ENCODE results near the gene SNCA. TPM values are rescaled to one million over a fixed set of nuclear protein-coding genes. Genes with fewer than 3 reads are reported as not detected.

The SNCA gene
- total RNA-seq, 4 donors from 2014 or later, result 0.87 to 16.3 (median 5.3) TPM

DNA sequence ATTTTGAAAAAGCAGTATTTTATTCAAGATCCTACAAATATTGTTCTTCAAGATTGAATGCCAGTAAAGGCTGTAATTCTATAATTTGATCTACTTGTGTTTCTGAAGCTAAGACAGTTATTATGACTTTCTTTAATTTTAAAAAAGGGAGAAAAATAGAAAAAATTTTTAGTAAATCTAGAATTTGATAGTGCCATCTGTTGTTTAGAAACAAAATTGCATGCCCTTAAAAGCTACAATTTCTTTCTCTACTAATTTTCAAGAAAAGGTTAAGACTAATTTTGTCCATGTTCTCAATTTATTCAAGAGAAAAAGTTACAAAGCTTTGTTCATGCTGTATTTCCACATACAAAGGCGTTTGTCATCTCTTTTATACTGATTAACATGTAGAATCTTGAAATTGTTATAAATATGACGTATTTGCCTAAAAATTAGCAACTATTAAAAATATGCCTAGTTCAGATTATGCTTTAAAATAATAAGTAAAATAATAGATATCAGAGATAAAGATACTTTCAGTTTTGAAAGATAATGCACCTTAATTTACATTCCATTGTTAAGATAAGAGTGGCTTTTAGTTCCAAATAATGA lies 32.1 kb upstream of the SNCA start:
- intact Hi-C loops (cut with DNase I), result no loop called here
- H3K9me3 ChIP-seq, result no peaks in the 10 kb centered on the region
- H3K36me3 ChIP-seq, result no peaks in the 10 kb centered on the region
- H3K27me3 ChIP-seq, result no peaks in the 10 kb centered on the region
- 48 to 52% methylated on average over 2 of the region's 2 CpGs for WGBS, 2 donors
- no peak overlapping the region for H3K27ac ChIP-seq
- no peak overlapping the region for H3K4me3 ChIP-seq
- no peaks in the 10 kb centered on the region for H3K4me1 ChIP-seq
- no peak for DNase-seq
- TF ChIP-seq, protein P1, sequence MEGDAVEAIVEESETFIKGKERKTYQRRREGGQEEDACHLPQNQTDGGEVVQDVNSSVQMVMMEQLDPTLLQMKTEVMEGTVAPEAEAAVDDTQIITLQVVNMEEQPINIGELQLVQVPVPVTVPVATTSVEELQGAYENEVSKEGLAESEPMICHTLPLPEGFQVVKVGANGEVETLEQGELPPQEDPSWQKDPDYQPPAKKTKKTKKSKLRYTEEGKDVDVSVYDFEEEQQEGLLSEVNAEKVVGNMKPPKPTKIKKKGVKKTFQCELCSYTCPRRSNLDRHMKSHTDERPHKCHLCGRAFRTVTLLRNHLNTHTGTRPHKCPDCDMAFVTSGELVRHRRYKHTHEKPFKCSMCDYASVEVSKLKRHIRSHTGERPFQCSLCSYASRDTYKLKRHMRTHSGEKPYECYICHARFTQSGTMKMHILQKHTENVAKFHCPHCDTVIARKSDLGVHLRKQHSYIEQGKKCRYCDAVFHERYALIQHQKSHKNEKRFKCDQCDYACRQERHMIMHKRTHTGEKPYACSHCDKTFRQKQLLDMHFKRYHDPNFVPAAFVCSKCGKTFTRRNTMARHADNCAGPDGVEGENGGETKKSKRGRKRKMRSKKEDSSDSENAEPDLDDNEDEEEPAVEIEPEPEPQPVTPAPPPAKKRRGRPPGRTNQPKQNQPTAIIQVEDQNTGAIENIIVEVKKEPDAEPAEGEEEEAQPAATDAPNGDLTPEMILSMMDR (IDR thresholded peaks at IDR 0.05), result peak in 4 of 6 experiments; percentile 28 to 54 (median 54)
- TF ChIP-seq POLR2A (IDR thresholded peaks at IDR 0.05), result no peak

- Histone ChIP-seq H3K27me3 (no peaks in the 10 kb centered on the region), H3K4me1 (no peaks in the 10 kb centered on the region), H3K36me3 (no peaks in the 10 kb centered on the region), H3K9me3 (no peaks in the 10 kb centered on the region), H3K27ac (no peak overlapping the region), H3K4me3 (no peak overlapping the region)
- DNase-seq, result no peak
- no peak for TF ChIP-seq POLR2A (IDR thresholded peaks at IDR 0.05)
- TF ChIP-seq, protein P1 (IDR thresholded peaks at IDR 0.05), result no peak
- intact Hi-C loops (cut with DNase I), result no loop called here
Observed at GRCh38 chr4:89868276-89868675, 31.3 kb upstream of the SNCA start.

DNA sequence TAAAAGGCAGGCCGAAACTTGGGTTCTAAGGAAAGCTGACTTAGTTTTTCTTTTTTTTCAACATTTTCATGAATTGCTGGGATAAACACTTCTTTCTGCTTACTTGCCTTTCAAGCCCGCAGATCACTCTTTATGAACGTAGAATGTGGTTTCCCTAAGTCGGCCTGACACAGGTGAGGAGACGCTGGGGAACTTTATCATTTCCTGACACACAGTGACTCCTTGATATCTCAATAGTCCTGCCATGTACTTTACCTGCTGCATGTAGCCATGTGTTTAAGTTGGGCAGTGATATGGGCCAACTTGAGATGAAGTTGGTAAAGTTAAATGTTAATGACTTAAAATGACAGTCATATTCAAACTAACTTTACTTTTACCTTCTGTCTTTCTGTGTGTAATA lies 26.6 kb upstream of the SNCA start:
- Histone ChIP-seq H3K9me3 (no peaks in the 10 kb centered on the region), H3K4me3 (no peak overlapping the region), H3K4me1 (no peaks in the 10 kb centered on the region), H3K27ac (no peak overlapping the region), H3K27me3 (no peaks in the 10 kb centered on the region), H3K36me3 (no peaks in the 10 kb centered on the region)
- WGBS, 2 donors, result 62 to 80% methylated on average over 5 of the region's 5 CpGs
- intact Hi-C loops (cut with DNase I), result no loop called here
- no peak for DNase-seq
- TF ChIP-seq, protein P1 (IDR thresholded peaks at IDR 0.05), result no peak
- no peak for TF ChIP-seq POLR2A (IDR thresholded peaks at IDR 0.05)

DNA sequence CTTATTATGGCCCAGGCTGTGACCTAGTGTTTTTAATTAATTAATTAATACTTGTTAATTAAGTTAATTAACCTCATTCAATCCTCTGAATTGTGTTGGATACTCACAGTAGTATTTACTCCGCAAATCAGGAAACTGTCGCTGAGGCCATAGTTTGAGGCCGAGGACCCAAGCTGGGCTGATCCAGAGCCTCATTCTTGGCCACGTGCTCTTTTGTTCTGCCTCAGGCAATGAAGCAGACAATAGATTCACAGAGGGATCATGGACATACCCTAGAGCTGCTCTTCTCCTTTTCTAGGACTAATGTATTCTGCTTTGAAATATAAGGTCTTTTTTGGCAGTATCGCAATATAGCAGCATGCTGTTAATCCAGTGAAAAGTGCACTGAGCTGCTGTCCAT lies 24.0 kb upstream of the SNCA start:
- no peaks in the 10 kb centered on the region for H3K36me3 ChIP-seq
- H3K4me3 ChIP-seq, result no peak overlapping the region
- intact Hi-C loops (cut with DNase I), result no loop called here
- no peaks in the 10 kb centered on the region for H3K4me1 ChIP-seq
- 84 to 86% methylated on average over 5 of the region's 5 CpGs for WGBS, 2 donors
- no peak for DNase-seq
- no peaks in the 10 kb centered on the region for H3K27me3 ChIP-seq
- H3K9me3 ChIP-seq, result no peaks in the 10 kb centered on the region
- H3K27ac ChIP-seq, result no peak overlapping the region
- TF ChIP-seq POLR2A (IDR thresholded peaks at IDR 0.05), result no peak
- TF ChIP-seq, protein P1 (IDR thresholded peaks at IDR 0.05), result no peak

DNA sequence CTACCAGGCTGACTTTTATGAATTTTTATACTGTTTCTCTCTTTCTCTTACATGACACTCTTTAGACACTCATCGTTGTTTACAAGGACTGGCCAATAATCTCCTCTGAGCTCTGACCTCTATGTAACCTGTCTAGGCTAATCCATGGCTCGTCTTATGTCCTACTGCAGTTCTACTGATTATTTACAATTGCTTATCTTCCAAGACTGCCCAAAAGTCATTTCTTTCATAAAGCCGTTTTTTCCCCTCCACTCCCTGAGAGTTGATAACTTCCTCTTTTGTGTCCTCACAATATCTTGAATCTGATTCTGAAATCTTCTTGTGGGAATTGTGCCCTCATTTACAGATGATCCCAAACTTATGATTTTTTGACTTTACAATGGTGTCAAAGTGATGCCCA lies 18.3 kb upstream of the SNCA start:
- H3K27me3 ChIP-seq, result no peaks in the 10 kb centered on the region
- H3K4me3 ChIP-seq, result no peak overlapping the region
- H3K27ac ChIP-seq, result no peak overlapping the region
- no peak for TF ChIP-seq POLR2A (IDR thresholded peaks at IDR 0.05)
- TF ChIP-seq, protein P1 (IDR thresholded peaks at IDR 0.05), result no peak
- no peak for DNase-seq
- H3K4me1 ChIP-seq, result no peaks in the 10 kb centered on the region
- 71 to 75% methylated on average over 3 of the region's 3 CpGs for WGBS, 2 donors
- intact Hi-C loops (cut with DNase I), result no loop called here
- H3K36me3 ChIP-seq, result no peaks in the 10 kb centered on the region
- peaks cover 0 to 1% (median 0%) of the 10 kb centered on the region in 3 donors for H3K9me3 ChIP-seq

Data from esophagus squamous epithelium (tissue), 5 donors.